CD4-positive, alpha-beta T cell (primary cell): ENCODE data around the gene RAB17. TPM values are rescaled to one million over a fixed set of nuclear protein-coding genes. Genes with fewer than 3 reads are reported as not detected.

ENCODE experiments used
- ATAC-seq: fragments of 200-7000 bp; cut with Tn5 transposase; one replicate; pipeline ENCODE4 v1.10.0; 2022; ENCODE audit warnings: mild to moderate bottlenecking; ENCODE audit not compliant: poor library complexity
- CTCF ChIA-PET: fragments of 350-600 bp; sonication (Branson Sonifier 250); formaldehyde crosslinking; loops from one replicate; lab custom pipeline; 2021; ENCODE audit warnings: antibody characterized with exemption, inconsistent platforms; lab: Charles Lee
- POLR2A ChIA-PET: fragments of 350-600 bp; sonication (Branson Sonifier 250); formaldehyde crosslinking; loops from one replicate; lab custom pipeline; 2021; ENCODE audit warnings: antibody characterized with exemption, inconsistent platforms; lab: Charles Lee
- DNase-seq, 14 experiments: peaks; one replicate each; pipeline ENCODE4 v3.0.0-alpha.2; 2013 to 2020; ENCODE audit warnings: mixed read lengths in 2 of 14
- H3K27ac ChIP-seq, 2 donors: one replicate each; pipeline versions ENCODE4 v1.5.1 to v1.7.0; 2013; ENCODE audit warnings: low read length in 2 of 2, low read depth in 1 of 2, mild to moderate bottlenecking in 1 of 2
- H3K27me3 ChIP-seq, 2 experiments: 1 replicate in 1 of 2; 2 replicates in 1 of 2; pipeline versions ENCODE4 v1.6.1 to v1.7.0; 2013; ENCODE audit warnings: low read length in 2 of 2, control low read depth in 1 of 2, mild to moderate bottlenecking in 1 of 2, moderate library complexity in 1 of 2; ENCODE audit not compliant: insufficient read depth in 2 of 2, control insufficient read depth in 1 of 2
- H3K36me3 ChIP-seq: one replicate; pipeline ENCODE4 v1.6.1; 2013; ENCODE audit warnings: low read length, control low read depth; ENCODE audit not compliant: insufficient read depth
- H3K4me1 ChIP-seq: one replicate; pipeline ENCODE4 v1.6.1; 2013; ENCODE audit warnings: low read length, control low read depth; ENCODE audit not compliant: insufficient read depth
- H3K4me3 ChIP-seq: one replicate; pipeline ENCODE4 v1.5.1; 2013; ENCODE audit warnings: mild to moderate bottlenecking, low read length, moderate library complexity
- H3K9me3 ChIP-seq, 2 experiments: 1 replicate in 1 of 2; 2 replicates in 1 of 2; pipeline versions ENCODE4 v1.6.1 to v1.7.0; 2013; ENCODE audit warnings: low read length in 2 of 2, mild to moderate bottlenecking in 2 of 2, control low read depth in 1 of 2, moderate library complexity in 1 of 2; ENCODE audit not compliant: control insufficient read depth in 1 of 2, insufficient read depth in 1 of 2
- H3K27ac Mint-ChIP-seq: one replicate; pipeline ENCODE4 v1.8.0; 2020; ENCODE audit warnings: mixed read lengths
- H3K27me3 Mint-ChIP-seq: one replicate; pipeline ENCODE4 v1.8.0; 2021; ENCODE audit warnings: mixed read lengths
- H3K36me3 Mint-ChIP-seq: one replicate; pipeline ENCODE4 v1.8.0; 2021; ENCODE audit warnings: low read depth, mixed read lengths
- H3K4me1 Mint-ChIP-seq: one replicate; pipeline ENCODE4 v1.8.0; 2021; ENCODE audit warnings: low read depth, mixed read lengths
- H3K4me3 Mint-ChIP-seq: one replicate; pipeline ENCODE4 v1.8.0; 2020; ENCODE audit warnings: mild to moderate bottlenecking, mixed read lengths
- H3K9me3 Mint-ChIP-seq: one replicate; pipeline ENCODE4 v1.8.0; 2020; ENCODE audit warnings: mixed read lengths
- CTCF ChIP-seq: fragments of 200-600 bp; IDR thresholded peaks from one replicate; pipeline ENCODE4 v1.8.0; 2022; ENCODE audit warnings: antibody characterized with exemption, mild to moderate bottlenecking
- intact Hi-C, 2 experiments: fragments of 100-400 bp; cut with DNase I in 1 of 2; cut with micrococcal nuclease in 1 of 2; formaldehyde crosslinking; loops; one replicate each; pipeline versions ENCODE4 v1.15.1 to v1.9.0; 2023 to 2025; cut with DNase I, micrococcal nuclease
- total RNA-seq, 174 experiments: library from RNA in 2 of 174; stranded (reverse) in 2 of 174; gene quantifications; one replicate each; pipeline ENCODE4 v1.2.3 and lab custom pipeline; 2021 to 2026

The RAB17 gene
- total RNA-seq, 2 experiments from 2014 or later = not detected

- Mint-ChIP-seq H3K36me3 (no peaks in the 10 kb centered on the region), H3K27me3 (peaks cover 3% of the 10 kb centered on the region), H3K4me1 (peaks cover 4% of the 10 kb centered on the region), H3K9me3 (no peaks in the 10 kb centered on the region), H3K4me3 (no peak overlapping the region), H3K27ac (no peak overlapping the region)
- no peak for TF ChIP-seq CTCF
- no peak for DNase-seq
- Histone ChIP-seq H3K27me3 (peaks cover 0 to 4% of the 10 kb centered on the region in 2 experiments), H3K4me3 (no peak overlapping the region), H3K4me1 (peaks cover 7% of the 10 kb centered on the region), H3K27ac (no peak overlapping the region), H3K36me3 (no peaks in the 10 kb centered on the region), H3K9me3 (no peaks in the 10 kb centered on the region)
- ATAC-seq = no peak
- intact Hi-C loops = loop anchor here (10.0 kb wide), 2 partner anchors 153 to 1233 kb away; no protein-coding TSS in a partner anchor
- ChIA-PET POLR2A (no interaction called here), CTCF (interaction anchor here (1.2 kb wide), 1 partner anchor 65 kb away, joined by 4 read pairs; no protein-coding TSS in a partner anchor)
These were observed 12.3 kb downstream of the RAB17 start for GRCh38 chr2:237577956-237578870.

- Histone ChIP-seq H3K9me3 (no peaks in the 10 kb centered on the region), H3K4me1 (peaks cover 7% of the 10 kb centered on the region), H3K27ac (no peak overlapping the region), H3K36me3 (no peaks in the 10 kb centered on the region), H3K27me3 (peaks cover 0 to 4% of the 10 kb centered on the region in 2 experiments), H3K4me3 (no peak overlapping the region)
- ChIA-PET CTCF (interaction anchor here (1.2 kb wide), 1 partner anchor 64 kb away, joined by 4 read pairs; no protein-coding TSS in a partner anchor), POLR2A (no interaction called here)
- peaks cover 4% of the 10 kb centered on the region for H3K4me1 Mint-ChIP-seq
- intact Hi-C loops = loop anchor here (10.0 kb wide), 2 partner anchors 153 to 1233 kb away; no protein-coding TSS in a partner anchor
- TF ChIP-seq CTCF = no peak
- H3K27me3 Mint-ChIP-seq = peaks cover 3% of the 10 kb centered on the region
- ATAC-seq = no peak
- H3K36me3 Mint-ChIP-seq = no peaks in the 10 kb centered on the region
- no peaks in the 10 kb centered on the region for H3K9me3 Mint-ChIP-seq
- H3K27ac Mint-ChIP-seq = no peak overlapping the region
- no peak overlapping the region for H3K4me3 Mint-ChIP-seq
- DNase-seq = no peak
These were observed 13.1 kb downstream of the RAB17 start for GRCh38 chr2:237577458-237577857.

- no peaks in the 10 kb centered on the region for H3K9me3 ChIP-seq
- CTCF ChIA-PET = no interaction called here
- POLR2A ChIA-PET = no interaction called here
- H3K27ac ChIP-seq = no peak overlapping the region
- no peak for TF ChIP-seq CTCF
- H3K27ac Mint-ChIP-seq = no peak overlapping the region
- ATAC-seq (no peak), DNase-seq (no peak)
- no peaks in the 10 kb centered on the region for H3K36me3 Mint-ChIP-seq
- no peak overlapping the region for H3K4me3 Mint-ChIP-seq
- intact Hi-C loops = loop anchor here (10.0 kb wide), 2 partner anchors 152 to 1232 kb away; no protein-coding TSS in a partner anchor
- no peak overlapping the region for H3K4me3 ChIP-seq
- H3K4me1 ChIP-seq = peaks cover 10% of the 10 kb centered on the region
- no peaks in the 10 kb centered on the region for H3K36me3 ChIP-seq
- H3K27me3 Mint-ChIP-seq = peaks cover 3% of the 10 kb centered on the region
- peaks cover 0 to 4% of the 10 kb centered on the region in 2 experiments for H3K27me3 ChIP-seq
- H3K9me3 Mint-ChIP-seq = no peaks in the 10 kb centered on the region
- H3K4me1 Mint-ChIP-seq = peaks cover 6% of the 10 kb centered on the region
These were observed 13.6 kb downstream of the RAB17 start for GRCh38 chr2:237576974-237577373.
